GM18499 (cell line): ENCODE measurements around the gene ABCF2.

ENCODE experiments used
- ATAC-seq: cut with Tn5 transposase; IDR thresholded peaks from one replicate; pipeline ENCODE4 v1.9.1; 2021; ENCODE audit warnings: moderate number of reproducible peaks; ENCODE audit not compliant: insufficient read depth, unreplicated experiment

ABCF2 gene

DNA sequence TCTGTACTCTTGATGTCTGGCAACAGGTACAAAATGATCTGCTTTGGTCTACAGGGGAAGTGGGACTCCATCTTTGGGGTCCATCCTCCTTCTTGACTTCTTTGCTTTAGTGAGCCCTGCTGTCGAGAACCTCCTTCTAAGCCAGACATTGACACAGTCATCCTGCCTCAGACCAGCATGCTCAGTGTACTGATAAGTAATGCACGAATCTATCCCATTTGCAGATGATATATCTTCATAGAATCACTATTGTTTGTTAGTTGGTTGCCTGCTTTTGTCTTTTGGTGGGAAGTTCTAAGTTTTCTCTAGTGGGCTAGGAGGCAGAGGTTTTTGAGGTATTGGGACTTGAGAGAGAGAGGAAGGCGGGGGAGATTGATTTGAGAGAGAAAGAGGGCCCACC, 25.7 kb downstream of the ABCF2 start:
- no peak for ATAC-seq

DNA sequence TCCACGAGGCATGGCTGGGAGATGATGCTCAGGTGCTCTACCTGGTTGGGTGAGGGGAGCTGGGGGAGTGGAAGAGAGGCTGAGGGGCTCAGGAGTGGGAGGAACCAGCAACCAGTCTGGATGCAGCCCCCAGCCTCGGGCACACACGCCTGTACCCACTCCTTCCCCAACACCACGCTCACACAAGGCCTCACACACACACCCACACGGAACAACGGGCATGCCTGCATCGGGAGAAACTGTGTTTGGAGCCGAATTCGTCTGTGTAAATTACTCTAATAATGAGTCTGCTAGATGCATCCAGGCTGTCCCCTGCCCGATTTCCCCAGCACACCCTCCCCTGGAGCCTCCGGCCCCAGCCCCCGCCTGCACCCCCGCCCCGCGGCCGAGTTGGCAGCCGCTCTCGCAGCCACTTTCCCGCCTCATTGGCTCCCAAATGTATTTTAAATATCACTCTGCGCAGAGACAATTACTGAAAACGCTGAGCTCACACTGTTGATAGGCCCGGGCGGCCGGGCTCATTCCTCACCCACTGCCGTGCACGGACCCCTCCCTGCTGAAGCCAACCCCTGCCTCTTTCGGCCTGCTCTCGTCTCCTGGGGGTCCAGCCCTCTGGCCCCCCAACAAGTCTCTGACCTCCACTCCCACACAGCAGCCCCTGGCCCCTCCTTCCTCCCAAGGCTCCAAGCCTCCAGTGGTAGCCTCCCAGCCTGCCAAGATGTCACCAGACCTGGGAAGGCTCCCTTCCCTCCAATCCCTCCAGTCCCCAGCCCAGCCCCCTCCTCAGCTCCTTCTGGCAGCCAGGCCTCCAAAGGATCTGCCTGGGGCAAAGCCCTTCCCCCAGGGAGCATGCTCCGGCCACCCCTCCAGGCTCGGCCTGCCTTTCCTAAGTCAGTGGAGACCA, 27.8 kb downstream of the ABCF2 start:
- ATAC-seq: no peak

DNA sequence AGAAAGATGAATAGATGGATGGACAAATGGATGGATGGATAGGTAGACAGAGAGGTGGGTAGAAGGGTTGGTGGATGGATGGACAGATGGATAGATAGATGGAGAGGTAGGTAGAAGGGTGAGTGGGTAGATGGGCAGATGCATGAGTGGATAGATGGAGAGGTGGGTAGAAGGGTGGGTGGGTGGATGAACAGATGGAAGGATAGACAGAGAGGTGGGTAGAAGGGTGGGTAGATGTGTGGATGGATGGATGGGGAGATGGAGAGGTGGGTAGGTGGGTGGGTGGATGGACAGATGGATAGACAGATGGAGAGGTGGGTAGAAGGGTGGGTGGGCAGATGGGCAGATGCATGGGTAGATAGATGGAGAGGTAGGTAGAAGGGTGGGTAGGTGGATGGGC, 29.1 kb downstream of the ABCF2 start:
- ATAC-seq: no peak

DNA sequence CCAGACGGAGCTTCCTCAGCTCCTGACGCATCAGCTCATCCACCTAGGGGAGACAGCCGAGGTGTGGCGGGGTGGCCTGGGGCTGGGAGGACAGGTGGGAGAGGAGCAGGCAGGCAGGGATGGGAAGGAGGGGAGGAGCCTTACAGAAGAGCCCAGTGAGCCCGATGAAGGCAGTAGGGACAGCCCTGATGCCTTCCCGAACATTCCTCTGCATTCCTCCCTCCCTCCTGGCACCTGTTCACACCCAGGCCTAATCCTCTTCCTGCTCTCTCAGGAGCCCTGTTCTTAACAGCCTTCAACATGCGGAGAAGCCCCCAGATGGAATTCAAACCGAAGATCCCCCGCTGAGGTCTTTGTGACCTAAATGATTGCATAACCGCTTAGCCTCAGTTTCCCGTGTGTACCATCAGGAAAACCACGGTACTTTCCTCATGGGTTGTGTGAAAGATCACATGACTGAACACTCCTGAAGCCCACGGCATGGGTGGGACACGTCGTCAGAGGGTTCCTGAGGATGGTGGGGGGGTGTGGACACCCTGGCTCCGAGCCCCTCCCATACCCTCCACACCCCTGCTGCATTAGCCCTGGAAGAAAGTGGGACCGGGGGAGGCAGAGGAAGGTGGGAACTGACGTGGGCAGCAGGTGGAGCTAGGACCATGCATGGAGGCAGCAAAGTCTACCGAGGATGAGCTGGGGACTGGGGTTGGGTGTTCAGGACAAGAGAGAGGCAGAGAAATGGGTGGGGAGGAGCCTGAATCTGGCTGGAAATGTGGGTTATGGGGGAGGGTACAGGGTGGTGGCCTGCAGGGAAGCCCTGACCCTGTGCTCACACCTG, 31.2 kb downstream of the ABCF2 start:
- no peak for ATAC-seq

DNA sequence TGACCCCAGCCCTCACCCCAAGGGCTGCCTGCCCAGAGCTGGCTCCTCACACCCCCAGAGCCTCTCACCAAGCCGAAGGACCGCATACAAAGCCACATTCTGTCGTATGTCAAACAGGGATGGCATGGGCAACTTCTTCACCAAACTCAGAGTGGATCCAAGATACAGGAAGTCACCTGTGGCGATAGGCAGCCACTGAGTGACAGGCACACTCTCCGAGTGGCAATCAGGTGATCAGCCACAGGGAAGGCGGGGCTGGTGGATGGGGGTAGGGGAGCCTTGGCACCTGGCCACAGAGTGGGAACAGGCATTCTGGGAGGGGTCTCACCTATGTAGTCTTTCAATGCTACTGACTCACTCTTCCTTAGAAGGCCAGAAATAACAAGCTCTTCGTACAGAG, 32.8 kb downstream of the ABCF2 start:
- ATAC-seq: no peak

DNA sequence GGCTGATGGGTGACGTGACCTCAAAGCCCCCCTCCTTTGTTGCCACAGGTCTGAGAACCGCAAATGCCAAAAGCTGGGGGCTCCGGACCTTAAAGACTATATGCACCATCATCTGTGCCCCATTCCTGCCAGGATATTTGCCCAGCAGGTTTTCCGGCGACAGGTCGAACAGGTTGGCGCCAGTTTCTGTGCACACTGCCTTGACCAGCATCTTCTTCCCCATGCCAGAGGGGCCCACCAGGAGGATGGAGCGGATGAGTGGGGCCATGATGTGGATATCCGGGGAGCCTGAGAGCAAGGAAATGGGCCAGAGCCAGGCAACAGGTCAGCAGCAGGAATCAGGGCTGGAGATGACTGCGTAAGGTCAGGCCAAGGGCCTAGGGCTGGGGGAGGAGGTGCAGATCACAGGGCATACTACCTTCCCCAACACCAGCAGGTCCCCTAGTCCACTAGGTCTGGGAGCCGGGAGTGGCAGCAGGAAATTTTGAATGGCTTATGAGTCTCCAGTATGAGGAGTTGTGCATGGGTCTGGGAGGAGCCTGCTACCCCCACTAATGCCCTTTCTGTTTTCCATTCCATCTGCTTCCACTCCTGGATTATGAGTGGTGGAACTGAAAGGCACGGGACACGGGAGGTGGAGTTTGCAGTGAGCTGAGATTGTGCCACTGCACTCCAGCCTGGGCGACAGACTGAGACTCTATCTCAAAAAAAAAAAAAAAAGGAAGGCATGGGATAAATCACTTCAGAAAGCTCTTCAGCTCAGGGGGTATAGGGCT, 33.6 kb downstream of the ABCF2 start:
- ATAC-seq: no peak

DNA sequence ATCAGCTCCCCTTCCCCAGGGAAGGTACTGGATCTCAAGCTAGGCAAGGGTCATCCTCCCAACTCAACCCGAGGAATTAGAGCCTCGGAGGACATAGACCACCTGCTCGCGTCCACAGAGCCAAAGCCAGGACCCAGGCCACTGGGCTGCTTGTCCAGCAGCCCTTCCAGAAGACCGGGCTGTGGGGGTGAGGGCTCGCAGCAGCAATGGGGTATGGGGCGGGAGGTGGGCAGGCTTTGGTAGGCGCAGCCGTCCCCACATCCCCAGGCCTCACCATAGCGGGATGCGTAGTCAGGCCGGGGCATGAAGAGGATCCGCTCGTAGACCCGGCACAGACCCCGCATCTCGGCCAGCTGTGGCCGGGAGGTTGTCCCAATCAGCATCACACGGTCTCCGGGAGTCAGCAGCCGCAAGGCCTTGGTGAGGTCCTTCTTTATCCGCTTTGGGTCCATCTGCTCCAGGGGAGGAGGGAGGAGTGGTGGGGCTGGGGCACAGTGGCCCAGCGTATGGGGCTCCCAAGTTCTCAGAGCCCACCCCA, 34.9 kb downstream of the ABCF2 start:
- ATAC-seq: no peak

DNA sequence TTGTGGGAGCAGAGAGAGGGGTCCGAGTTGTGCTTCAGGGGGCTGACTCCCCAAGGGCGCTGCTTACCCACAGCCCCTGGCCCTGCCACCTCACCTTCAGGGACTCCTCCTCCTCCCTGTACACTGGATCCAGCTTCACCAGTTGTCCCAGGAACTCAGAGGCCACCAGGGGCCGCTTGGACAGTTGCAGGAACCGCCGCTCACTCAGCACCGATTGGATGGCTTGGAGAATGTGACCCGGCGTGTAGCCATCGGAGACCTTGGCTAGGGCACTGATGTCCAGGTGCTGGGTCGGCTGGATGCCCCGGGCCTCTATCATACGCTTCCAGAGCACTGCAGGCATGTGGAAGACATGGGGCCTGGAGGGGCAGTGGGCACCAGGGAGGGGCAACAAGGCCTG, 35.5 kb downstream of the ABCF2 start:
- ATAC-seq: no peak

DNA sequence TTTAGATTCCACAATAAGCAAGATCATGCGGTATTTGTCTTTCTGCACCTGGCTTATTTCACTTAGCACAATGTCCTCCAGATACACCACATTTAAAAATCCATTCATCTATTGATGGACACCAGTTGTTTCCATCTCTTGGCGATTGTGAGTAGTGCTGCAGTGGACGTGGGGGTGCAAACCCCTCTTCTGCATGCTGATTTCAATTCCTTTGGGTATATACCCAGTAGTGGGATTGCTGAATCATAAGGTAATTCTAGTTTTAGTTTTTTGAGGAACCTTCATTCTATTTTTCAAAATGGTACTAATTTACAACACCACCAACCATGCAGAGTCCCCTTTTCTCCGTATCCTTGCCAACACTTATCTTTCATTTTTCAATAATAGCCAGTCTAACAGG, 38.0 kb downstream of the ABCF2 start:
- no peak for ATAC-seq

DNA sequence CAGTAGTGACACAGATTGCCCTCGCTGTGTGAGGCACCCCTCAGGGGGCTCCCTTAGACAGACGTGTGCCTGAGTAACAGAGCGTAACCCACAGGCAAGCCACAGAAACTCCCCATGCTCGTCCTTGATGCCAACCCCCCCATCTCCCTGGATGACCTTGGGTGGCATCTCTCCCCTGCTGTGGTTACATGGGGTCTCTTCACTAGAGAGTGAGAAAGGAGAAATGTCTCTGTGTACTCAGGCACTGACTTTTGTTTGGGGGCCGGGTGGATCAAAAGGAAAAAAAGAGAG, 38.8 kb downstream of the ABCF2 start:
- no peak for ATAC-seq

DNA sequence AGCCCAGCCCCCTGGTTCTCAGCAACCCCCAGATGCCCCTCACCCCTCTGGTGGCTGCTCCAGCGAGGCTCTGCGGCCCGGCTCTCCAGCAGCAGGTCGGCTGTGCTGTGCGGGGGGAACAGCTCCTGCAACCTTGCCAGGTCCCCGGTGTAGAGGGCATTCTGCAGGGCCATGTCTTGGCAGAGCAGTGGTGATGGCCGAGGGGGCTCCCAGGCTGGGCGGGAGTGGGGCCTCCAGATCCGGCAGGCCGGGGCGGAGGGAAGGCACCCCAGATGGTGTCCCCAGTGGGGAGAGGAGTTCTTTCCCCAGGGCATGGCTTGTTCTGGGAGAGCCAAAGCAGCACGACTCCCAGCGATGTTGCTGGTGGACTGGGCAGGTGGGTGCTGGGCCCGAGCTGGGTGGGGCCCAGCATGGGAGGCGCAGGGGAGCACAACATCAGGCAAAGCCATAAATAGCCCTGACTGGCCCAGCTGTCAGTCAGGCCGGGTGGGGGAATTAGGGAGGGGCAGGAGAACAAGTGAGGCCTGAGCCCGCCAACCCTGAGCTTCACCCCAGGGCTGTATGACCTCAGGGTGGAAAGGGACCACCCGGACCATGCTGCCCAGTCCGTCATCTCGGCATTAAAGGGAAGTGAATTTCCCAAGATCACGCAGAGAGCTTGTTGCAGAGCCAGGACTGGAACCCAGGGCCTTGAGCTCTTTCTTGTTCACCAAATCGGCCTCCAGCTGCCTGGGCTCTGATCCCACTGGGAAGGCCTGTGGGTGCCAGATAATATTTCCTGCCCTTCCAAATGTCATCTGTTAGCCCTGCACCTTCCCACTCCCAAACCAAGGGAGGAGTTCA, 39.4 kb downstream of the ABCF2 start:
- ATAC-seq: no peak

DNA sequence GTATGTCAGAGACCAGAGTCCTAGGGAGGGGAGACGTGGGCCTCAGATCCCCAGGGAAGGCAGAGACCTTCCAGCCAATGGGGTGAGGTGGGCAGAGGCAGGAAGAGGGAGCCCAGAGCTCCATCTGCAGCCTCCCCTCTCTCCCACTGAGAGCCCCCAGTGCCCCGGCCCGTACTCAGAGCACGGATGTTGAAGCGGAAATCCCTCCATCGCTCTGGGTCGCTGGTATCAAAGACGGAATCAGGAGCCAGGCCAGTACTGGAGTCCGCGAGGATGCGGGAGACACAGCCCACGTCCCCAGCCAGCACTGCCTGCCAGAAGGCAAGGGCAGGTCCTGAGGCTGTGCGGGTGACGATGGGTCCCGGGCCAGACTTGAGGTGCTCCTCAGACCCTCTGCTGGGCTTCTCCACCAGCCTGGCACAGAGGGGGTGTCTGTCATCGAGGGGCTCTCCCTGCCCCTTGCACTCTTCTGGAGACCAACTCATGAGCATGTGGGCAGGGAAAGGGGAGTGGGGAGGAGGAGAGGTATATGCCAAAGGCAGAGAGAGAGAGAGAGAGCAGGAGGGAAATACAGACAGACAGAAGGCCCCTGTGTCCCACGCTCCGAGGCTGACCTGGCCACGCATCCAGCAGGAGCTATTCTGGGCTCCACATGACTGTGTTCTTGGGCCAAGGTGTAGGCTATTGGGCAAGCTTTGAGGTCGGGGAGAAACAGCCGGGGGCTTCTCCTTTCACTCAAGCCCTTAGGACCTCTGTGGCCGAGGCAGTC, 40.2 kb downstream of the ABCF2 start, which contains the start of gene ASB10:
TSS of gene ASB10 (minus strand) at position 611 of the 769 bp plus-strand sequence. CDS start at position 491, 120 bp downstream.
- ATAC-seq: no peak

DNA sequence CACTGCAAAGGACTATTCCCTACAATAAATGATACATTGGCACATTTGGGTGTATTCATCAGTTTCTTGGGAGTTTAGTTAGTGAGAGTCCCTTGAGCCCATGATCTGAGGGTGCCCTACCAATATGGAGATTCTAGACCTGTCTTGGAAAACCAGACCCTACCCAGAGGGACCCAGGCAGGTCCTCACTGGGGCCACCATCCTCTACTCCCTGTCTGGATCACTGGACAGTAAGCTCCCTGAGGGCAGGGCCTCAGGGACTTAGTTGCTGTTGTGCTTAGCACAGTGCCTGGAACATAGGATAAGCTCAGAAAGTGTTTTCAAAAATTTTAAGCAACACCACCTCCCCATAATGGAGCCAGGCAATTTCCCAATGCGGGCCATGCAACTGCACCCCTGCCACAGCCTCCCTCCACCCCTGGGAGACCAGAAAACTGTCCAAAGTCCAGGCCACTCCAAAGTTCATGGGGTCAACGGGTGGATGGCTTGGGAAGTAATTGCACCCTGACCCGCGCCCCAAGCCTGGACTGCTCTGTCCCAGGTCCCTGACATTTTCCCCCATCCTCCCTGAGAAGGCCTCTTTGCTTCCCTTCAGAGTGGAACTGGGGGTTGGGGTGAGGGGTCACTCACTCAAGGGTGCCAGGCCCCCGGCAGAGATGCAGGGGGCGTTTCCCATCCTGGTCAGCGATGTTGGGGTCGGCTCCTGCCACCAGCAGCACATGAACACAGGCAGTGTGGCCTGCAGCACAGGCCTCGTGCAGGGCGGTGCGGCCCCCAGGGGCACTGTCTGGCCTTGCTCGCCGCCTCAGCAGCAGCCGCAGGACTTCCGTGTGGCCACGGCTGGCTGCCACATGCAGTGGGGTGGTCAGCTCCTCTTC, 41.0 kb downstream of the ABCF2 start:
- ATAC-seq: no peak

DNA sequence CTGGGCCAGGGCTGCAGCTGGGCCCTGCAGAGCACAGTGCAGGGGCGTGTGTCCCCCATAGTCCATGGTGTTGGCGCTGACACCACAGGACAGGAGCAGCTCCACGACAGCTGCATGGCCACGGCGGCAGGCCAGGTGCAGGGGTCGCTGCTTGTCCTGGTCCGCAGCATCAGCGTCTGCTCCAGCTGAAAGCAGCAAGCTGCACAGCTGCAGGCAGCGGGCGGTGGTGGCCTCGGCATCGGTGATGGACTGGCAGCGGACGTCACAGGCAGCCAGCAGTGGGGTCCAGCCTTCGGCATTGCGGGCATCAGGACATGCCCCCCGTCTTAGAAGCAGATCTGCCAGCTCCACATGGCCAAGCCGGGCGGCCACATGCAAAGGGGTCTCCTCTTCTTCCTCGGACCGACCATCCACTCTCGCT, 46.0 kb downstream of the ABCF2 start:
- no peak for ATAC-seq

DNA sequence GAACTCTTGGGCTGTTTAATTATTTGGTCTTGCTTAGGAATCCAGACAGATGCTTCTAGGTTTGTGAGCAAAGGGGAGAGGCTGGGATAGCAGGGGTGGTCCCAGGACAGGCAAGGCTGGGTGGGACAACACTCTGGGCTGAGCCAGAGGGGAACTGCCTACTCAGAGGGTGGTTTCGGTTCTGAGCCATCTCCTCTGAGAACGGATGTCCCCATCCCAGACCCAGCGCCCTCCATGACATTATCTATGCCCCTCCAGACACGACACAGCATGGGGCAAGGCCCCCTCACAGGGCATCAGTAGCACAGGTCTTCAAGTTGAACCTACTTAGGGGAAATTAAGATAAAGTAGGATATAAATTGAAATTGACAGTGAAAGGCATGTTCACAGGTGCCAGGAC, 47.1 kb downstream of the ABCF2 start:
- ATAC-seq: no peak

DNA sequence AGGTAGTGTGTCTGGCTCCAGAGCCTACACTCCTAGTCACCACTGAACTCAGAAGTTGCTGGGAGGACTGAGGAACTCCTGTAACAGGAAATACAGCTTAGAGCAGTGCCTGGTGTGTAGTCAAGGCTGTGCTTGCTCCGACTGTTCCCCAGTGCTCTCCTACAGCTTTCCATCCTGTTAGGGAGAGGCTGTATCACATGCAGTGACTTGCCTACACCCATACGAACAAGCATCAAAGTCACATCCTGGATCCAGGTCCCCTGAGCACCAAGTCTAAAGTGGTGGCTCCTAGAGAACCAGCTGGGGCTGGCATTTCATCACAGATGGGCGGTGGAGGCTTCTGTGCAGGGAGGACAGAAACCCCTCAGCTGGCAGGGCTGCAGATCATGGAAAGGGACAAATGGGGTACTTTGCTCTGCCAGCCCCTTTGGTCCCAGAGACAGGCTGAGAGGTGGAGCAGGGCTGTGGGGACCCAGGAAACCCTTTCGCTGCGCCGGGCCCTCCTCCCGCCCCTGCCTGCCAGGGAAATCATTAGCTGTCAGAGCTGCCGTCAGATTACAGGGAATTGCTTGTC, 47.6 kb downstream of the ABCF2 start:
- ATAC-seq: no peak

DNA sequence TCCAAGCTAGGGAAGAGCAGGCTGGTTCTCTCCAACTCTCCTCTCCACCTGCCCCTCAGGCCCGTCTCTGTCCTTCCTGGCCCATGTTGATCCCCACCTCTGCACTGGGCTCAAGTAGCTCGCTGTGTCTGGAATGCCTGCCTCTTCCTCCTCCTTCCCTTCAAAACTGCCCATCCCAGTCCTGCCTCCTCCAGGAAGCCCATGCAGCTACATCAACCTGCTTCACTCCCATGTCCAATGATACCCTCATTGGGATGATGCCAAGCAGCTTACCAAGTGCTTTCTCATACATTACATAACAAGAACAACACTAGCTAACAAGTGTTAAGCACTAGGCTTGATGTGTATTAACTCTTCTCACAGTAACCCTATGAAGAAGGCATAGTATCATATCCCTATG, 48.2 kb downstream of the ABCF2 start:
- ATAC-seq: no peak

DNA sequence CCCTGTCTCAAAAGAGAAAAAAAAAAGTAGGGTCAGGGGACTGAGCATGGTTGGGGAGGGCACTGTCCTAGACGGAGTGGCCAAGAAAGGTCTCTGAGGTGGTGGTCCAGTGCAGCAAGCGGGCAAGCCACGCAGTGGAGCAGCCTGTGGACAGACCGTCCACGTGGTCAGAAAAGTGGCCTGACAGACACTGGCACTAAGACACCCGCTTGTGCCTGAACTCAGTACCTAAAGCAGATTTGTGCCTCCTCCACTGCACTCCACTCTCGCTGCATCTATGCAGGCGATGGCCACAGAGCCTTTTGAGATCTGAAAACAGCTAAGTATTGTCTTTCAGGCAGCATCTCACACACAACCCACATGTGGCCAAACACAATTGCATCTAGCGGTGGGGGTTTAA, 48.8 kb downstream of the ABCF2 start:
- ATAC-seq: no peak
